Uterus (tissue), 4 donors: ENCODE results near the gene CCL27. TPM values are rescaled to one million over a fixed set of nuclear protein-coding genes. Genes with fewer than 3 reads are reported as not detected.

Experiments
- DNase-seq, 2 donors: peaks; one replicate each; pipeline ENCODE4 v3.0.0-alpha.2; 2019 to 2020
- H3K27ac ChIP-seq, 2 donors: fragments of 200-600 bp; sonication (generic); 1 replicate in 1 of 2; 2 replicates in 1 of 2; pipeline ENCODE4 v1.5.1; 2016 to 2018
- H3K27me3 ChIP-seq, 2 donors: fragments of 200-600 bp; sonication (generic); one replicate each; pipeline ENCODE4 v1.5.1; 2018 to 2019; ENCODE audit warnings: control low read depth in 1 of 2
- H3K36me3 ChIP-seq, 2 donors: fragments of 200-600 bp; sonication (generic); one replicate each; pipeline ENCODE4 v1.5.1; 2019; ENCODE audit warnings: control low read depth in 1 of 2
- H3K4me1 ChIP-seq, 2 donors: fragments of 200-600 bp; sonication (generic); one replicate each; pipeline ENCODE4 v1.5.1; 2018 to 2019; ENCODE audit warnings: control low read depth in 1 of 2
- H3K4me3 ChIP-seq, 2 donors: fragments of 200-600 bp; sonication (generic); 1 replicate in 1 of 2; 2 replicates in 1 of 2; pipeline ENCODE4 v1.5.1; 2018 to 2019; ENCODE audit warnings: mild to moderate bottlenecking in 1 of 2
- H3K9me3 ChIP-seq, 2 donors: fragments of 200-600 bp; sonication (generic); one replicate each; pipeline ENCODE4 v1.5.1; 2019; ENCODE audit warnings: control low read depth in 1 of 2
- POLR2A ChIP-seq, 2 donors: fragments of 450-650 bp; IDR thresholded peaks; one replicate each; pipeline ENCODE4 v1.6.1; 2016; ENCODE audit warnings: antibody characterized with exemption in 2 of 2, mild to moderate bottlenecking in 1 of 2, moderate library complexity in 1 of 2
- intact Hi-C: fragments of 100-400 bp; cut with DNase I; formaldehyde crosslinking; loops from one replicate; pipeline ENCODE4 v1.15.1; 2023; ENCODE audit warnings: low total_unique reads
- total RNA-seq, 4 donors: library from RNA; depleted of rRNA in 3 of 4; stranded (reverse); fragments of >200 nt in 3 of 4; gene quantifications; one replicate each; pipeline versions ENCODE4 v1.1.0 to v1.2.4, GENCODE V29; 2014 to 2023
- TF ChIP-seq, protein P1 (sequence below), 4 experiments: fragments of 200-600 bp in 2 of 4; fragments of 450-650 bp in 2 of 4; sonication (generic) in 2 of 4; IDR thresholded peaks; one replicate each; pipeline ENCODE4 v1.5.1; 2016 to 2019; ENCODE audit warnings: antibody characterized with exemption in 4 of 4, mild to moderate bottlenecking in 2 of 4, moderate library complexity in 1 of 4
- donor health status: DM: yes; HTN: yes; CAD: no.

CCL27 gene
- total RNA-seq, 4 donors from 2014 or later: not detected

DNA sequence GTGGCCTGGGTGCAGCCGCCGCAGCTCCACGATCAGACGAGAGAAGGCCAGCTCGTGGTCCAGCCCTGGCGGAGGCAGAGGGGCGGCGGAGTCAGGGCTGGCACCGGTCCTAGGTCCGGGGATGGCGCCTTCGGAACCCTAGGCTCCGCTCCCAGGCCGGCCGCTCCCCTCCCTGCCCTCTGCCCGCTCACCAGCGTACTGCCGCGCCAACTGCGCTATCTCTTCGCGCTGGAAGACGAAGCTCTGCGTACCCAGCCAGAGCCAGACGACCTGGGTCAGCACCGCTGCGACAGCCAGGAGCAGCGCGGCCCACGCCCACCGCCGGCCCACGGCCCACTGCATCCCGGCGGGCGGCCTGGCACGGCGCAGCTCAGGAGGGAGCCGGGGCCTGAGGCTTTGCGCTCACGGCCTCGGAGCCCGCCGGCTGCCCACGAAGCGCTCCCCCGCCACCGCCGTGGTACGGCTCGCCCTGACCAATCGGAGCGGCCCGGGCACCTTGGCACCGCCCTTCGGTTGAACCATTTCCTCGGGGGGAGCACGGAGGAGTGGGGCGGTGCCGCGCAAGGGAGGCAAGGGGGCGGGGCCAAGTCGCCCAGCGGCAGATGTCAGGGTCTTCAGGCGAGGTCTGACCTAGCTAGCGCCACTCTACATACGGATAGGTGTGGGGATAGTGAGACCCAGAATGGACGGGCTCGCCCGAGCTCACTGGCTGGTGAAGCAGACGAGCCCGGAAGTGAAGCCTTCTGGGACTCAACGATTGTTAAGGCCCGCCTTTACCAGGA is 24.9 kb downstream of the CCL27 start, which contains the start of gene SIGMAR1:
Gene SIGMAR1 (minus strand): TSS at position 432 of the 782 bp plus-strand sequence. CDS start 90 bp downstream, at position 342.
- TF ChIP-seq POLR2A (IDR thresholded peaks at IDR 0.05): peak; percentile 62 to 89
- TF ChIP-seq, protein P1, sequence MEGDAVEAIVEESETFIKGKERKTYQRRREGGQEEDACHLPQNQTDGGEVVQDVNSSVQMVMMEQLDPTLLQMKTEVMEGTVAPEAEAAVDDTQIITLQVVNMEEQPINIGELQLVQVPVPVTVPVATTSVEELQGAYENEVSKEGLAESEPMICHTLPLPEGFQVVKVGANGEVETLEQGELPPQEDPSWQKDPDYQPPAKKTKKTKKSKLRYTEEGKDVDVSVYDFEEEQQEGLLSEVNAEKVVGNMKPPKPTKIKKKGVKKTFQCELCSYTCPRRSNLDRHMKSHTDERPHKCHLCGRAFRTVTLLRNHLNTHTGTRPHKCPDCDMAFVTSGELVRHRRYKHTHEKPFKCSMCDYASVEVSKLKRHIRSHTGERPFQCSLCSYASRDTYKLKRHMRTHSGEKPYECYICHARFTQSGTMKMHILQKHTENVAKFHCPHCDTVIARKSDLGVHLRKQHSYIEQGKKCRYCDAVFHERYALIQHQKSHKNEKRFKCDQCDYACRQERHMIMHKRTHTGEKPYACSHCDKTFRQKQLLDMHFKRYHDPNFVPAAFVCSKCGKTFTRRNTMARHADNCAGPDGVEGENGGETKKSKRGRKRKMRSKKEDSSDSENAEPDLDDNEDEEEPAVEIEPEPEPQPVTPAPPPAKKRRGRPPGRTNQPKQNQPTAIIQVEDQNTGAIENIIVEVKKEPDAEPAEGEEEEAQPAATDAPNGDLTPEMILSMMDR (IDR thresholded peaks at IDR 0.05): peak in 2 of 4 experiments; percentile 5 to 16
- Histone ChIP-seq H3K27ac (peak within 1 kb of the TSS; percentile 81 to 82), H3K27me3 (no peaks in the 10 kb centered on the region), H3K4me1 (no peaks in the 10 kb centered on the region), H3K9me3 (no peaks in the 10 kb centered on the region), H3K4me3 (peak within 1 kb of the TSS; percentile 63 to 79), H3K36me3 (no peaks in the 10 kb centered on the region)
- DNase-seq: peak; percentile 92 to 93
- intact Hi-C loops: no loop called here

DNA sequence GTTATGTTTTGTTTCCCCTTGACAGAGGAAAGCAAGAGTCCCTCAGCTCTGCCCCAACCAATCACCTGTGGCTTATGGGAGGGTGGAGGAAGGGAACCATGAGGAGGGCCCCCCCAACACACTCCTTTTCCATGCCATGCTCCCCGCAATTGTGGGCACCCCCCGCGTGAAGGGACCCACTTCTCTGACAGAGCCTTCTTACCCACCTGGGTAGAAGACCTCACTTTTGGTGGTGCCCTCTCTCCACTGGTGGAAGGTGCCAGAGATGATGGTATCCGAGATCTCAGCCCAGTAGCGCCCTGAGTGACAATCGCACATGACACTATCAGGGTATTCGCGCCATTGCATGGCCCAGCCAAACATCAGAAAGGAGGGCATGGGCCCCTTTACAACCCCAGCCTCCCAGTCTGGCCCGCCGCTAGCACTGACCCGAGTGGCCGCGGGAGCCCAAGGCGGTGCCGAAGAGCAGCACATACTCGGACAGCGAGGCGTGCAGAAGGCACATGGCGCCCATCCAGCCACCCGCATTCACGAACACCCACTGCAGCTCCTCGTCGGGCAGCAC is 25.6 kb downstream of the CCL27 start:
- DNase-seq: no peak
- no peaks in the 10 kb centered on the region for H3K36me3 ChIP-seq
- H3K27ac ChIP-seq: peak overlapping the region; percentile 81 to 82
- H3K4me1 ChIP-seq: no peaks in the 10 kb centered on the region
- no peak for TF ChIP-seq POLR2A (IDR thresholded peaks at IDR 0.05)
- TF ChIP-seq, protein P1 (IDR thresholded peaks at IDR 0.05): no peak
- H3K4me3 ChIP-seq: peak overlapping the region; percentile 63 to 79
- no peaks in the 10 kb centered on the region for H3K27me3 ChIP-seq
- no peaks in the 10 kb centered on the region for H3K9me3 ChIP-seq
- intact Hi-C loops: no loop called here

DNA sequence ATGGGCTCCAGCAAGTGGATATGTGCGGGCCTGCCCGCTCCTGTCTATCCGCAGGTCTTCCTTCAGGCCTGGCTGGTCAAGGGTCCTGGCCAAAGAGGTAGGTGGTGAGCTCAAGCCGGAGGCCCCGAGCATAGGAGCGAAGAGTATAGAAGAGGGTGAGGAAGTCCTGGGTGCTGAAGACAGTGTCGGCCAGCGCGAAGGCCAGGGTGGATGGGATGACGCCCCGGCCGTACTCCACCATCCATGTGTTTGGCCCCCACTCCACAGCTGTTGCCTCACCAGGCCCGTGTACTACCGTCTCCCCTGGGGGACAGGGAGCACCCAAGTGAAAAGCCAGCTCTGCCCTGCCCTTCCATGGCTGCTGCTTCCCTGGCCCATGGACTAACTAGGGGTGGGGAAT is 26.9 kb downstream of the CCL27 start:
- no peak overlapping the region for H3K27ac ChIP-seq
- H3K4me3 ChIP-seq: no peak overlapping the region
- H3K9me3 ChIP-seq: no peaks in the 10 kb centered on the region
- H3K4me1 ChIP-seq: no peaks in the 10 kb centered on the region
- no peaks in the 10 kb centered on the region for H3K36me3 ChIP-seq
- H3K27me3 ChIP-seq: no peaks in the 10 kb centered on the region
- TF ChIP-seq, protein P1 (IDR thresholded peaks at IDR 0.05): no peak
- TF ChIP-seq POLR2A (IDR thresholded peaks at IDR 0.05): no peak
- no peak for DNase-seq
- intact Hi-C loops: no loop called here

DNA sequence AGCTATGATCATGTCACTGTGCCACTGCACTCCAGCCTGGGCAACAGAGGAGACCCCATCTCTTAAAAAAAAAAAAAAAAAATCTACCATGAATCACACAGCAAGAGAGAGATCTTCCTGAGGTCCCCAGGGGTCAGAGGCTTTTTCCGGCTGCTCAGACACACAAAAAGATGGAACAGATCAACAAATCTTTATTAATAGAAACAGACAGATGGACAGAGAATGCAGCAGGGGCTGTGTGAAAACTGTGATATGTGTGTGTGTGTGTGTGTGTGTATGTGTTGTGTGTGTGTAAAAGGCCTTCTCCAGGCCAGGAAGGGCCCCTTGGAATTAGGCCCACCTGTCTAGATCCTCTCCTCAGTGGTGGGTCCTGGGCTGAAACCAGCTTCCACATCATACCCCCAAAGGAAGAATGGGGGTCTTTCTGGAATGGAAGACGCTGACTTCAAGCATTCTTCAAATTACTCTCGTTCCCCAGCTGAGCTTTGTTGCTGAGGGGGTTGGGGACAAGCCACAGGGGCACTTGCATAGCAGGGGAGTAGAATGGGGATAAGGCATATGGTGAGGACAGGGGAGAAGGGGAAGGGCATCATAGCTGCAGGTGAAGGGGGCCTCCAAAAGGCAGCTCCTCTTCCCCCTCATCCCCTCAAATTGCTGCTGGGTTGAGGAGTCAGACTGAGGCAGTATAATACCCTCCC is 27.8 kb downstream of the CCL27 start:
- no peak overlapping the region for H3K4me3 ChIP-seq
- H3K36me3 ChIP-seq: no peaks in the 10 kb centered on the region
- no peak overlapping the region for H3K27ac ChIP-seq
- TF ChIP-seq, protein P1 (IDR thresholded peaks at IDR 0.05): no peak
- no peak for TF ChIP-seq POLR2A (IDR thresholded peaks at IDR 0.05)
- no peaks in the 10 kb centered on the region for H3K4me1 ChIP-seq
- H3K27me3 ChIP-seq: peaks cover 0 to 1% of the 10 kb centered on the region in 2 donors
- no peak for DNase-seq
- no peaks in the 10 kb centered on the region for H3K9me3 ChIP-seq
- intact Hi-C loops: no loop called here
